GM12878 (cell line): ENCODE results near the gene NUCB1. TPM values are rescaled to one million over a fixed set of nuclear protein-coding genes. Genes with fewer than 3 reads are reported as not detected.

Source experiments
- ATF3 ChIP-seq: IDR thresholded peaks from 2 replicates; pipeline ENCODE4 v1.6.1; 2011; ENCODE audit warnings: low read depth, mild to moderate bottlenecking, low read length, moderate library complexity, borderline replicate concordance; ENCODE audit errors: extremely low read depth
- EED ChIP-seq: sonication (generic); IDR thresholded peaks from 2 replicates; pipeline ENCODE4 v1.6.1; 2016; ENCODE audit warnings: antibody characterized with exemption, low read depth
- HSF1 ChIP-seq: fragments of 150-350 bp; IDR thresholded peaks from 2 replicates; pipeline ENCODE4 v1.6.1; 2014; ENCODE audit warnings: mild to moderate bottlenecking, low read depth, low read length
- IKZF2 ChIP-seq, 2 experiments: fragments of 450-650 bp; IDR thresholded peaks; 2 replicates each; pipeline ENCODE4 v1.6.1; 2017; ENCODE audit warnings: mild to moderate bottlenecking in 2 of 2, moderate library complexity in 2 of 2
- MXI1 ChIP-seq: fragments of 150-350 bp; IDR thresholded peaks from 2 replicates; pipeline ENCODE4 v1.6.1; 2011; ENCODE audit warnings: low read depth, mild to moderate bottlenecking, inconsistent platforms, low read length, improper control_type of control experiment
- TCF3 ChIP-seq: IDR thresholded peaks from 2 replicates; pipeline ENCODE4 v1.6.1; 2012; ENCODE audit warnings: low read depth, mild to moderate bottlenecking, low read length, borderline replicate concordance; ENCODE audit not compliant: insufficient read depth
- polyA plus RNA-seq, 11 experiments: library from polyadenylated mRNA; depleted of rRNA in 4 of 11; unstranded in 6 of 11; stranded (reverse) in 5 of 11; fragments of >200 nt; fragmentation: Nextera tagmentation in 4 of 11; fragmentation: Illumina TruSeq in 1 of 11; extraction: Ambion mirVana in 4 of 11; extraction: Trizol in 1 of 11; gene quantifications; 1 replicate in 1 of 11; 2 replicates in 10 of 11; pipeline versions ENCODE4 v1.2.1 to v1.2.3, GENCODE V29; 2011 to 2016; ENCODE audit warnings: inconsistent platforms in 2 of 11, missing spikeins in 2 of 11, low read depth in 1 of 11
- total RNA-seq, 4 experiments: library from RNA; depleted of rRNA in 3 of 4; stranded (reverse); fragments of >200 nt in 3 of 4; fragmentation: Illumina TruSeq in 1 of 4; extraction: Trizol in 1 of 4; gene quantifications; 2 replicates each; pipeline versions ENCODE4 v1.2.1 to v1.2.3, GENCODE V29; 2013 to 2021

Gene NUCB1
- total and polyA plus RNA-seq, 10 of the 15 experiments (the other 5 are each of a cell fraction or from before 2014, with no cell fraction given): 1.8 to 112 (median 44.5) TPM

GRCh38 chr19:48964205-48965039 lies 64.3 kb downstream of the NUCB1 start (continued):
- no peak for TF ChIP-seq MXI1
- TF ChIP-seq EED: peak; percentile 20; the same call in 1 of the 2 replicates
- no peak for TF ChIP-seq TCF3
- no peak for TF ChIP-seq ATF3
- peak; percentile 65; the same call in 1 of the 2 replicates for TF ChIP-seq HSF1
- peak in 1 of 2 experiments; percentile 11; a peak in 2 of 4 replicates for TF ChIP-seq IKZF2 (IDR thresholded peaks at IDR 0.05)
